ENCODE measurements around the gene TUBGCP3. TPM values are rescaled to one million over a fixed set of nuclear protein-coding genes. Genes with fewer than 3 reads are reported as not detected.

The TUBGCP3 gene
- total and polyA plus RNA-seq, 2 experiments from 2014 or later: 12.8 to 40.2 TPM

GRCh38 chr13:112521073-112521685 lies 66.8 kb downstream of the TUBGCP3 start (continued):
- no peak for TF ChIP-seq REST (IDR thresholded peaks at IDR 0.05; ENCODE audit: unreplicated experiment)

- Mint-ChIP-seq H3K9me3 (no peaks in the 10 kb centered on the region), H3K4me1 (no peaks in the 10 kb centered on the region), H3K27ac (no peak overlapping the region), H3K27me3 (ENCODE audit: insufficient read depth, low read depth, poor library complexity) (no peaks in the 10 kb centered on the region), H3K4me3 (no peak overlapping the region), H3K36me3 (ENCODE audit: low read depth) (peaks cover 13% of the 10 kb centered on the region; the same call in 2 of the 3 replicates)
- no peaks in the 10 kb centered on the region for H3K4me1 ChIP-seq (ENCODE audit: insufficient read depth)
- no peaks in the 10 kb centered on the region; the same call in none of the 2 replicates for H4K20me1 ChIP-seq (replicated peaks; ENCODE audit: insufficient read depth)
- no peak for ATAC-seq
- H3K36me3 ChIP-seq (ENCODE audit: insufficient read depth): peaks cover 28% of the 10 kb centered on the region
- H3F3A ChIP-seq (replicated peaks; ENCODE audit: low read depth): no peaks in the 10 kb centered on the region
- H3K27ac ChIP-seq (ENCODE audit: low read depth): no peak overlapping the region
- no peak overlapping the region for H3K4me2 ChIP-seq
- no peaks in the 10 kb centered on the region for H3K27me3 ChIP-seq (ENCODE audit: insufficient read depth)
- DNase-seq (ENCODE audit: low spot score): no peak
- H2AFZ ChIP-seq: no peak overlapping the region
- no peaks in the 10 kb centered on the region for H3K9me2 ChIP-seq (ENCODE audit: insufficient read depth)
- H3K4me3 ChIP-seq: no peak overlapping the region
- no peaks in the 10 kb centered on the region for H3K79me2 ChIP-seq (replicated peaks; ENCODE audit: insufficient read depth)
- TF ChIP-seq REST (IDR thresholded peaks at IDR 0.05; ENCODE audit: unreplicated experiment) (no peak), ZNF331 (CRISPR knock-in tag; IDR thresholded peaks at IDR 0.05; ENCODE audit: low read depth) (no peak), EZH2phosphoT487 (IDR thresholded peaks at IDR 0.05; ENCODE audit: unreplicated experiment) (no peak), CREB1 (CRISPR knock-in tag; IDR thresholded peaks at IDR 0.05; ENCODE audit: low read depth) (no peak), CTCF (conservative IDR thresholded peaks at IDR 0.05; ENCODE audit: low read depth in 2 of 2) (no peak), ZNF462 (CRISPR knock-in tag; IDR thresholded peaks at IDR 0.05) (no peak), EZH2 (IDR thresholded peaks at IDR 0.05; ENCODE audit: low read depth, unreplicated experiment) (no peak), POLR2AphosphoS5 (IDR thresholded peaks at IDR 0.05; ENCODE audit: low read depth) (no peak)
Observed at GRCh38 chr13:112519517-112520060, 68.4 kb downstream of the TUBGCP3 start.
